GM18909 (cell line): Measurements from ENCODE around the gene NEK2.
"Not testable (repeated sequence)": the region's sequence is repeated elsewhere in the genome, so short reads cannot be mapped to it uniquely, and the experiment has no call there.

ENCODE experiments used
- ATAC-seq: cut with Tn5 transposase; IDR thresholded peaks from one replicate; pipeline ENCODE4 v1.9.1; 2021; ENCODE audit warnings: mild to moderate bottlenecking; ENCODE audit not compliant: unreplicated experiment, poor library complexity

Gene NEK2

GRCh38 chr1:211697356-211697755 lies 21.9 kb upstream of the NEK2 start:
- peak; percentile 81 for ATAC-seq

- peak; percentile 41 for ATAC-seq
These were observed 19.9 kb upstream of the NEK2 start for GRCh38 chr1:211695135-211695816.

GRCh38 chr1:211693911-211694310 lies 18.5 kb upstream of the NEK2 start:
- not testable (repeated sequence) for ATAC-seq

- ATAC-seq, result no peak
These were observed 13.0 kb upstream of the NEK2 start for GRCh38 chr1:211688421-211688820.

- ATAC-seq, result no peak
These were observed 12.2 kb upstream of the NEK2 start for GRCh38 chr1:211687462-211688215.

GRCh38 chr1:211685823-211686222 lies 10.4 kb upstream of the NEK2 start:
- no peak for ATAC-seq

- no peak for ATAC-seq
These were observed 9.4 kb upstream of the NEK2 start for GRCh38 chr1:211684791-211685190.

GRCh38 chr1:211684331-211684730 lies 8.9 kb upstream of the NEK2 start:
- ATAC-seq, result no peak

- ATAC-seq, result no peak
These were observed 8.2 kb upstream of the NEK2 start for GRCh38 chr1:211683396-211684297.

GRCh38 chr1:211682186-211682585 lies 6.8 kb upstream of the NEK2 start:
- ATAC-seq, result not testable (repeated sequence)

- ATAC-seq, result peak; percentile 86
These were observed 5.4 kb upstream of the NEK2 start for GRCh38 chr1:211680752-211681327.

GRCh38 chr1:211677659-211678058 lies 2.2 kb upstream of the NEK2 start:
- peak; percentile 37 for ATAC-seq

- ATAC-seq, result no peak
These were observed 1.3 kb upstream of the NEK2 start for GRCh38 chr1:211676761-211677160.

GRCh38 chr1:211676106-211676583 lies 724 bp upstream of the NEK2 start:
- ATAC-seq, result no peak

- ATAC-seq, result no peak
These were observed 8.3 kb downstream of the NEK2 start for GRCh38 chr1:211667065-211667617.

GRCh38 chr1:211660718-211661222 lies 14.7 kb downstream of the NEK2 start:
- no peak for ATAC-seq

- ATAC-seq, result no peak
These were observed 18.7 kb downstream of the NEK2 start for GRCh38 chr1:211656728-211657127.

GRCh38 chr1:211654838-211655787 lies 20.3 kb downstream of the NEK2 start:
- peak; percentile 89 for ATAC-seq
